BJ (cell line): ENCODE measurements around the gene FNDC3B. TPM values are rescaled to one million over a fixed set of nuclear protein-coding genes. Genes with fewer than 3 reads are reported as not detected.

Experiments used
- CTCF ChIA-PET: fragments of 350-600 bp; formaldehyde crosslinking; extraction: SDS; loops from one replicate; lab custom pipeline; 2021; ENCODE audit warnings: antibody characterized with exemption, inconsistent platforms; lab: Yijun Ruan, JAX
- POLR2A ChIA-PET: fragments of 300-600 bp; sonication (Branson Sonifier 250); formaldehyde crosslinking; extraction: SDS; loops from one replicate; lab custom pipeline; 2021; ENCODE audit warnings: antibody characterized with exemption; lab: Charles Lee
- DNase-seq: peaks from one replicate; pipeline ENCODE4 v3.0.0-alpha.2; 2011; ENCODE audit warnings: low read depth
- H3K27me3 ChIP-seq: 2 replicates; pipeline ENCODE4 v1.6.0; 2011; ENCODE audit warnings: low read length; ENCODE audit not compliant: control insufficient read depth, insufficient read depth
- H3K36me3 ChIP-seq: 2 replicates; pipeline ENCODE4 v1.5.1; 2011; ENCODE audit warnings: low read length; ENCODE audit not compliant: control insufficient read depth, insufficient read depth
- H3K4me3 ChIP-seq: 2 replicates; pipeline ENCODE4 v1.5.1; 2011; ENCODE audit warnings: low read depth, mild to moderate bottlenecking, control low read depth, low read length
- CTCF ChIP-seq: IDR thresholded peaks from 2 replicates; pipeline ENCODE4 v1.5.1; 2011; ENCODE audit warnings: low read depth, mild to moderate bottlenecking, control low read depth, inconsistent platforms, low read length, moderate library complexity; ENCODE audit not compliant: insufficient read depth
- polyA plus RNA-seq: library from polyadenylated mRNA; depleted of rRNA; stranded (reverse); fragments of >200 nt; gene quantifications from 2 replicates; pipeline ENCODE4 v1.2.3, GENCODE V29; 2011

The FNDC3B gene
- polyA plus RNA-seq, 1 experiment: 28.6 TPM

GRCh38 chr3:172391592-172392302 lies 352.4 kb downstream of the FNDC3B start:
- ChIA-PET CTCF (interaction anchor here (0.8 kb wide), 1 partner anchor 78 kb away, joined by 3 read pairs; no protein-coding TSS in a partner anchor), POLR2A (interaction anchor here (0.5 kb wide), 1 partner anchor 15 kb away, joined by 20 read pairs; no protein-coding TSS in a partner anchor)
- Histone ChIP-seq H3K27me3 (no peaks in the 10 kb centered on the region), H3K4me3 (no peak overlapping the region), H3K36me3 (peaks cover 5% of the 10 kb centered on the region; the same call in 1 of the 2 replicates)
- DNase-seq: no peak
- TF ChIP-seq CTCF: no peak

GRCh38 chr3:172394692-172395091 lies 355.3 kb downstream of the FNDC3B start:
- Histone ChIP-seq H3K4me3 (no peak overlapping the region), H3K36me3 (peaks cover 4% of the 10 kb centered on the region; the same call in 1 of the 2 replicates), H3K27me3 (no peaks in the 10 kb centered on the region)
- POLR2A ChIA-PET: no interaction called here
- TF ChIP-seq CTCF: no peak
- CTCF ChIA-PET: no interaction called here
- DNase-seq: no peak

DNA sequence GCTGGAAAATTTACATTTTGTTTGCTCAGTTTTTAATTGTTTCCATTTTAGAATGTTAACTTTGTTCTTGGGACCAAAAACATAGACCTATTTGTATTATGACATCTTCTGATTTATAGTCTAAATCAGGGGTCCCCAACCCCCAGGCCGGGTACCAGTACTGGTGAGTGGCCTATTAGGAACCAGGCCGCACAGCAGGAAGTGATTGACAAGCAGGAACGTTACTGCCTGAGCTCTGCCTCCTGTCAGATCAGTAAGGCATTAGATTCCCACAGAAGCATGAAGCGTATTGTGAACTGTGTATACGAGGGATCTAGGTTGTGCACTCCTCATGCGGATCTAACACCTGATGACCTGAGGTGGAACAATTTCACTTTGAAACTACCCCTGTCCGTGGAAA lies 357.0 kb downstream of the FNDC3B start:
- no peak for TF ChIP-seq CTCF
- ChIA-PET CTCF (no interaction called here), POLR2A (no interaction called here)
- no peak overlapping the region for H3K4me3 ChIP-seq
- DNase-seq: no peak
- no peaks in the 10 kb centered on the region for H3K27me3 ChIP-seq
- H3K36me3 ChIP-seq: peaks cover 6% of the 10 kb centered on the region; the same call in 1 of the 2 replicates

- no peak for TF ChIP-seq CTCF
- no peak for DNase-seq
- POLR2A ChIA-PET: no interaction called here
- Histone ChIP-seq H3K27me3 (no peaks in the 10 kb centered on the region), H3K4me3 (no peak overlapping the region), H3K36me3 (peaks cover 7% of the 10 kb centered on the region; the same call in 1 of the 2 replicates)
- CTCF ChIA-PET: interaction anchor here (0.9 kb wide), 1 partner anchor 784 kb away, joined by 3 read pairs; no protein-coding TSS in a partner anchor
Observed at GRCh38 chr3:172397716-172398405, 358.5 kb downstream of the FNDC3B start.

DNA sequence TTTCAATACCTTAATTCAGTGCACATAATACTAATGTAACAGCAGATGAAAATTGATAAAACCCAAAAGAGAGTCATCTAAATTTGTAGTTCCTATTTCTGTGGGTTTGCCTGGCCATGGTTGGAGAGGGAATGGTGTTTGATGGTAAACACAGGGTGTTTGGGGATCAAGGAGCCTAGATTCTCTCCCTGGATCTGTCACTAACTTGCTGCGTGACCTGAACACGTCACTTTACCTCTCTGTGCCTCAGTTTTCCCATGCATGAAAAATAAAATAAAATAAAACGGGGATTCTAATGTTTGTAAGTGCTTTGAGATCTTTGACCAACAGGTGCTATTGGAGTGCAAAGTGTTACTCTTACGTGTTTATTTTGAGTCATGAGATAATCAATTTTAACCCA lies 359.1 kb downstream of the FNDC3B start:
- POLR2A ChIA-PET: no interaction called here
- H3K4me3 ChIP-seq: no peak overlapping the region
- CTCF ChIA-PET: no interaction called here

More for the DNA sequence above, 359.1 kb downstream of the FNDC3B start:
- TF ChIP-seq CTCF: no peak
- H3K36me3 ChIP-seq: peaks cover 7% of the 10 kb centered on the region; the same call in 1 of the 2 replicates
- no peak for DNase-seq
- H3K27me3 ChIP-seq: no peaks in the 10 kb centered on the region
